ENCODE measurements around the gene SNX24. TPM values are rescaled to one million over a fixed set of nuclear protein-coding genes. Genes with fewer than 3 reads are reported as not detected.

SNX24 gene
- polyA plus RNA-seq, 1 experiment = 14.8 TPM

GRCh38 chr5:122870219-122870856 lies 24.9 kb downstream of the SNX24 start:
- no peak for DNase-seq (ENCODE audit: low read depth, low spot score)
- no peak for TF ChIP-seq CTCF (IDR thresholded peaks at IDR 0.05; ENCODE audit: low read depth, low read length)
- Histone ChIP-seq H3K27me3 (ENCODE audit: control insufficient read depth, insufficient read depth, low read length) (no peaks in the 10 kb centered on the region), H3K4me3 (ENCODE audit: low read depth, low read length) (no peak overlapping the region), H3K27ac (ENCODE audit: low read depth, low read length) (no peak overlapping the region), H3K9me3 (ENCODE audit: control insufficient read depth, insufficient read depth, low read length) (no peaks in the 10 kb centered on the region)
- CTCF ChIA-PET = interaction anchor here (0.5 to 0.6 kb wide), 2 partner anchors 77 to 170 kb away, joined by 4 read pairs; no protein-coding TSS in a partner anchor
- POLR2A ChIA-PET = no interaction called here

- POLR2A ChIA-PET = no interaction called here
- CTCF ChIA-PET = interaction anchor here (1.2 kb wide), 1 partner anchor 473 kb away, joined by 4 read pairs; no protein-coding TSS in a partner anchor
- no peak overlapping the region for H3K4me3 ChIP-seq (ENCODE audit: low read depth, low read length)
- no peaks in the 10 kb centered on the region for H3K9me3 ChIP-seq (ENCODE audit: control insufficient read depth, insufficient read depth, low read length)
- no peaks in the 10 kb centered on the region for H3K27me3 ChIP-seq (ENCODE audit: control insufficient read depth, insufficient read depth, low read length)
- no peak for TF ChIP-seq CTCF (IDR thresholded peaks at IDR 0.05; ENCODE audit: low read depth, low read length)
- H3K27ac ChIP-seq (ENCODE audit: low read depth, low read length) = no peak overlapping the region
- DNase-seq (ENCODE audit: low read depth, low spot score) = no peak
Observed at GRCh38 chr5:122871661-122872060, 26.2 kb downstream of the SNX24 start.

- ChIA-PET POLR2A (no interaction called here), CTCF (interaction anchor here (1.5 kb wide), 1 partner anchor 9 kb away, joined by 3 read pairs; no protein-coding TSS in a partner anchor)
- Histone ChIP-seq H3K9me3 (ENCODE audit: control insufficient read depth, insufficient read depth, low read length) (no peaks in the 10 kb centered on the region), H3K27me3 (ENCODE audit: control insufficient read depth, insufficient read depth, low read length) (no peaks in the 10 kb centered on the region), H3K4me3 (ENCODE audit: low read depth, low read length) (no peak overlapping the region), H3K27ac (ENCODE audit: low read depth, low read length) (no peak overlapping the region)
- no peak for DNase-seq (ENCODE audit: low read depth, low spot score)
- no peak for TF ChIP-seq CTCF (IDR thresholded peaks at IDR 0.05; ENCODE audit: low read depth, low read length)
Observed at GRCh38 chr5:122874179-122874875, 28.9 kb downstream of the SNX24 start.

DNA sequence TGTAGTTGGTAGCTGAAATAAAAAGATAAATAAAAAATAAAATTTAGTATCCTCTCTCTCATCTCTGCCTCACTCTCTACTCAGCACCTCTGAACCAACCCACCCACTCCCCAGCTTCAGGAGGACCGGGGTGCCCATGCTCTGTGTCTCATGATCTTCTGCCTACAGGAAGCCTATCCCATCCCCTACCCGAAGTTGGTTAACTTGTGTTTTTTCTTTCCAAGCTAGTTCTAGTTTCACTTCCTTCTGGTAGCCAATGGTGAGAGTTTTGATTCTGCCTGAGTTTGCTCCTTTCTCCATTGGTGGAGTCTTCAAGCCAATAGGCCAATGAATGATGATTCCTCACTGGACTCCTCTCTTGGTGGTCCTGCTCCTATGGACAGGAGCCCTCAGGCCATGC lies 32.1 kb downstream of the SNX24 start:
- no peak for DNase-seq (ENCODE audit: low read depth, low spot score)
- POLR2A ChIA-PET = no interaction called here

More for the DNA sequence above, 32.1 kb downstream of the SNX24 start:
- Histone ChIP-seq H3K27ac (ENCODE audit: low read depth, low read length) (no peak overlapping the region), H3K4me3 (ENCODE audit: low read depth, low read length) (no peak overlapping the region), H3K27me3 (ENCODE audit: control insufficient read depth, insufficient read depth, low read length) (no peaks in the 10 kb centered on the region), H3K9me3 (ENCODE audit: control insufficient read depth, insufficient read depth, low read length) (no peaks in the 10 kb centered on the region)
- TF ChIP-seq CTCF (IDR thresholded peaks at IDR 0.05; ENCODE audit: low read depth, low read length) = no peak
- CTCF ChIA-PET = no interaction called here
